NCI-H187 (cell line): ENCODE results near the gene OXCT1.
"Not testable (repeated sequence)": the region's sequence is repeated elsewhere in the genome, so short reads cannot be mapped to it uniquely, and the experiment has no call there.

ENCODE experiments used
- DNase-seq, 2 experiments: peaks; one replicate each; lab custom pipeline; 2025; lab: John Stamatoyannopoulos, UW

Gene OXCT1

GRCh38 chr5:41773799-41774198 is 96.4 kb downstream of the OXCT1 start:
- DNase-seq, result no peak

GRCh38 chr5:41772785-41773442 is 97.3 kb downstream of the OXCT1 start:
- DNase-seq, result no peak

- DNase-seq, result no peak
Measured at GRCh38 chr5:41772056-41772455, 98.2 kb downstream of the OXCT1 start.

GRCh38 chr5:41770799-41771198 is 99.4 kb downstream of the OXCT1 start:
- no peak for DNase-seq

- DNase-seq, result no peak
Measured at GRCh38 chr5:41768692-41769091, 101.5 kb downstream of the OXCT1 start.

GRCh38 chr5:41764650-41765049 is 105.6 kb downstream of the OXCT1 start:
- no peak for DNase-seq

GRCh38 chr5:41763574-41763973 is 106.7 kb downstream of the OXCT1 start:
- no peak for DNase-seq

GRCh38 chr5:41763081-41763480 is 107.1 kb downstream of the OXCT1 start:
- no peak for DNase-seq

GRCh38 chr5:41762426-41762825 is 107.8 kb downstream of the OXCT1 start:
- no peak for DNase-seq

GRCh38 chr5:41761663-41762062 is 108.6 kb downstream of the OXCT1 start:
- DNase-seq, result no peak

- DNase-seq, result no peak
Measured at GRCh38 chr5:41755705-41756104, 114.5 kb downstream of the OXCT1 start.

GRCh38 chr5:41754857-41755256 is 115.4 kb downstream of the OXCT1 start:
- no peak for DNase-seq

- no peak for DNase-seq
Measured at GRCh38 chr5:41751867-41752266, 118.4 kb downstream of the OXCT1 start.

- no peak for DNase-seq
Measured at GRCh38 chr5:41748631-41749030, 121.6 kb downstream of the OXCT1 start.

- no peak for DNase-seq
Measured at GRCh38 chr5:41747708-41748107, 122.5 kb downstream of the OXCT1 start.

GRCh38 chr5:41747301-41747700 is 122.9 kb downstream of the OXCT1 start:
- DNase-seq, result no peak

GRCh38 chr5:41742608-41743007 is 127.6 kb downstream of the OXCT1 start:
- not testable (repeated sequence) for DNase-seq

- no peak for DNase-seq
Measured at GRCh38 chr5:41738710-41739354, 131.4 kb downstream of the OXCT1 start.

- no peak for DNase-seq
Measured at GRCh38 chr5:41736641-41737040, 133.6 kb downstream of the OXCT1 start.

GRCh38 chr5:41735213-41735612 is 135.0 kb downstream of the OXCT1 start:
- DNase-seq, result no peak

- not testable (repeated sequence) for DNase-seq
Measured at GRCh38 chr5:41729381-41729780, 140.8 kb downstream of the OXCT1 start.

GRCh38 chr5:41728281-41728680 is 141.9 kb downstream of the OXCT1 start:
- no peak for DNase-seq

GRCh38 chr5:41722359-41722950 is 147.8 kb downstream of the OXCT1 start:
- DNase-seq, result no peak

GRCh38 chr5:41721516-41721915 is 148.7 kb downstream of the OXCT1 start:
- DNase-seq, result no peak
